K562 (cell line): ENCODE results near the gene SLC38A8. TPM values are rescaled to one million over a fixed set of nuclear protein-coding genes. Genes with fewer than 3 reads are reported as not detected.

Source experiments
- ATAC-seq: fragments of 200-7000 bp; cut with Tn5 transposase; 3 replicates; pipeline ENCODE4 v1.9.1; 2020; ENCODE audit warnings: moderate library complexity
- BruUV-seq: library from RNA; stranded (reverse); fragments of 400-500 nt; replicated peaks from 2 replicates; lab custom pipeline; 2021; lab: Mats Ljungman, UMichigan
- CTCF ChIA-PET: fragments of 300-600 bp; formaldehyde crosslinking; extraction: SDS; loops from one replicate; lab custom pipeline; 2021; ENCODE audit warnings: low intra/inter-chr PET ratio; lab: Yijun Ruan, JAX
- POLR2A ChIA-PET: fragments of 300-600, 350-650 bp; sonication (Branson Sonifier 250); formaldehyde crosslinking; extraction: SDS; loops from one replicate; lab custom pipeline; 2021; ENCODE audit warnings: antibody characterized with exemption, inconsistent platforms; lab: Yijun Ruan, JAX
- DNase-seq, 4 experiments: peaks; one replicate each; pipeline versions ENCODE4 v3.0.0 to v3.0.0-alpha.2; 2011 to 2018; ENCODE audit warnings: low spot score in 3 of 4, mixed read lengths in 3 of 4; ENCODE audit errors: extremely low read depth in 1 of 4
- FAIRE-seq: peaks from 2 replicates; lab custom pipeline; 2011; peaks lifted over from hg19 to GRCh38; lab: Jason Lieb, UNC
- H2AFZ ChIP-seq: 2 replicates; pipeline ENCODE4 v1.6.0; 2011; ENCODE audit warnings: low read depth, low read length, control low read depth, inconsistent platforms
- H3K27ac ChIP-seq: fragments of 200-600 bp; 3 replicates; pipeline ENCODE4 v1.8.0; 2011; ENCODE audit warnings: low read depth, mild to moderate bottlenecking, control low read depth, inconsistent platforms, low read length, moderate library complexity, mixed read lengths; ENCODE audit errors: extremely low read depth
- H3K27me3 ChIP-seq, 2 experiments: fragments of 300-600 bp in 1 of 2; 2 replicates in 1 of 2; 3 replicates in 1 of 2; pipeline versions ENCODE4 v1.6.0 to v1.8.0; 2011; ENCODE audit warnings: inconsistent platforms in 2 of 2, low read length in 2 of 2, mild to moderate bottlenecking in 1 of 2, mixed read lengths in 1 of 2, moderate library complexity in 1 of 2; ENCODE audit not compliant: control insufficient read depth in 2 of 2, insufficient read depth in 2 of 2
- H3K36me3 ChIP-seq: fragments of 300-600 bp; 3 replicates; pipeline ENCODE4 v1.8.0; 2011; ENCODE audit warnings: mild to moderate bottlenecking, low read length, inconsistent platforms; ENCODE audit not compliant: control insufficient read depth, insufficient read depth
- H3K4me1 ChIP-seq, 2 experiments: fragments of 200-600 bp in 1 of 2; replicated peaks in 1 of 2; 2 replicates in 1 of 2; 3 replicates in 1 of 2; pipeline versions ENCODE4 v1.5.1 to v1.8.0; 2011; ENCODE audit warnings: inconsistent platforms in 2 of 2, low read length in 2 of 2, mild to moderate bottlenecking in 1 of 2, mixed read lengths in 1 of 2, moderate library complexity in 1 of 2; ENCODE audit not compliant: control insufficient read depth in 2 of 2, insufficient read depth in 2 of 2
- H3K4me2 ChIP-seq: 2 replicates; pipeline ENCODE4 v1.6.1; 2011; ENCODE audit warnings: low read length, control low read depth, inconsistent platforms, mixed read lengths; ENCODE audit not compliant: insufficient read depth
- H3K4me3 ChIP-seq: fragments of 200-600 bp; sonication (generic), shearing (Covaris generic); 2 replicates; pipeline ENCODE4 v1.5.1; 2016; ENCODE audit warnings: control low read depth, inconsistent platforms
- H3K79me2 ChIP-seq: fragments of 200-600 bp; 3 replicates; pipeline ENCODE4 v1.8.0; 2011; ENCODE audit warnings: low read length, inconsistent platforms; ENCODE audit not compliant: control insufficient read depth, insufficient read depth
- H3K9ac ChIP-seq, 2 experiments: 2 replicates each; pipeline versions ENCODE4 v1.6.0 to v1.6.1; 2011; ENCODE audit warnings: low read depth in 2 of 2, low read length in 2 of 2, control low read depth in 1 of 2, inconsistent platforms in 1 of 2, mild to moderate bottlenecking in 1 of 2, mixed read lengths in 1 of 2; ENCODE audit not compliant: insufficient read depth in 1 of 2
- H3K9me1 ChIP-seq: one replicate; pipeline ENCODE4 v1.6.0; 2011; ENCODE audit warnings: inconsistent platforms, mild to moderate bottlenecking, low read length, moderate library complexity; ENCODE audit not compliant: control insufficient read depth, insufficient read depth
- H3K9me3 ChIP-seq: replicated peaks from 2 replicates; pipeline ENCODE4 v1.5.1; 2011; ENCODE audit warnings: low read depth, low read length, inconsistent platforms; ENCODE audit not compliant: control insufficient read depth, insufficient read depth
- H4K20me1 ChIP-seq: replicated peaks from 2 replicates; pipeline ENCODE4 v1.6.1; 2011; ENCODE audit warnings: low read length, inconsistent platforms, mixed read lengths; ENCODE audit not compliant: control insufficient read depth, insufficient read depth
- HMGN3 ChIP-seq: IDR thresholded peaks from 2 replicates; pipeline ENCODE4 v1.6.1; 2011; ENCODE audit warnings: borderline replicate concordance, low read depth, mild to moderate bottlenecking, mixed read lengths, low read length; ENCODE audit not compliant: insufficient read length; ENCODE audit errors: extremely low read depth
- RB1 ChIP-seq: fragments of 450-650 bp; IDR thresholded peaks from 2 replicates; pipeline ENCODE4 v1.6.1; 2017; ENCODE audit warnings: low read depth, mild to moderate bottlenecking
- ZNF232 ChIP-seq: sonication (generic); formaldehyde crosslinking; IDR thresholded peaks from 2 replicates; pipeline ENCODE4 v1.8.0; 2022; ENCODE audit warnings: mild to moderate bottlenecking, missing genetic modification reagents
- WGBS: fragments of 100-300 bp; shearing (Covaris generic); methylation state at CpG from one replicate; pipeline ENCODE4 v1.1.6; 2016; ENCODE audit warnings: low coverage, mixed read lengths; ENCODE audit not compliant: insufficient coverage; ENCODE audit errors: missing lambda C conversion rate; 5-methylcytosine and 5-hydroxymethylcytosine counted together
- in situ Hi-C: fragments of 300-500 bp; cut with MboI; formaldehyde crosslinking; loops from 4 replicates; pipeline ENCODE4 v1.15.0; 2018; ENCODE audit warnings: inconsistent platforms, mixed read lengths
- intact Hi-C: fragments of 100-400 bp; cut with micrococcal nuclease; formaldehyde crosslinking; loops from 2 replicates; pipeline ENCODE4 v1.14.2; 2022
- polyA plus RNA-seq, 8 experiments: library from polyadenylated mRNA; depleted of rRNA in 4 of 8; stranded (reverse) in 5 of 8; unstranded in 3 of 8; fragments of >200 nt; fragmentation: Nextera tagmentation in 2 of 8; fragmentation: Illumina TruSeq in 1 of 8; extraction: Ambion mirVana in 2 of 8; extraction: Trizol in 1 of 8; gene quantifications; 2 replicates each; pipeline versions ENCODE4 v1.2.1 to v1.2.3, GENCODE V29; 2011 to 2014; ENCODE audit warnings: inconsistent platforms in 1 of 8, missing spikeins in 1 of 8
- total RNA-seq, 7 experiments: library from RNA; depleted of rRNA in 6 of 7; stranded (reverse); fragments of >200 nt in 6 of 7; fragmentation: Illumina TruSeq in 2 of 7; extraction: Trizol in 2 of 7; gene quantifications; 2 replicates each; pipeline versions ENCODE4 v1.2.1 to v1.2.3, GENCODE V29; 2011 to 2021; ENCODE audit warnings: low replicate concordance in 1 of 7
- TF ChIP-seq, protein P1 (sequence below): fragments of 250-450 bp; sonication (Bioruptor Pico); IDR thresholded peaks from 2 replicates; pipeline ENCODE4 v1.4.0; 2020
- TF ChIP-seq, protein P2 (sequence below): fragments of 450-650 bp; formaldehyde crosslinking; IDR thresholded peaks from 2 replicates; pipeline ENCODE4 v1.4.0; 2022; ENCODE audit warnings: missing genetic modification characterization
- TF ChIP-seq, protein P3 (sequence below): fragments of 250-450 bp; sonication (Bioruptor Pico); IDR thresholded peaks from 2 replicates; pipeline ENCODE4 v1.6.1; 2021; ENCODE audit warnings: mild to moderate bottlenecking
- TF ChIP-seq, protein P4 (sequence below): sonication (generic); formaldehyde crosslinking; IDR thresholded peaks from 2 replicates; pipeline ENCODE4 v1.8.0; 2022; ENCODE audit warnings: mild to moderate bottlenecking, missing genetic modification reagents

The SLC38A8 gene
- total and polyA plus RNA-seq, 9 of the 15 experiments (the other 6 are each of a cell fraction or from before 2014, with no cell fraction given), result 0.28 TPM; not detected in 8

DNA sequence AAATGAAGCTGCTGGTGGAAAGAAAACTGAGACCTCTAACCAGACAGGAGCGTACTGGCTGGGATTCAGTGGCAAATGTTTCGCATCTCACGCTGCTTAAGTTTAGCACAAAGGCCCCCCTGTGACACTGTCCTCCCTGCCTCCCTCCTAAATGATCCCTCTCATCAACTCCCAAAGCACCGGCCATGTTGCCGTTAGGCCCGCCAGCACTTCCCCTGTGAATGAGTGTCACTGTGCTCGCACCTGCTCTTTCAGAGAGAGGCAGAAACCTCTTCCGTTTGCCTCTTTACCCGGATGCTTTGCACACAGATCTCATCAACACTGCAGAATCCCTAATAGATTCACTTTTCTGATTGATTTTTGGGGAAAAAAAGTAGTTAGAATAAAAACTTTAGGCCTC, 47.6 kb upstream of the SLC38A8 start (continued):
- TF ChIP-seq, protein P1, sequence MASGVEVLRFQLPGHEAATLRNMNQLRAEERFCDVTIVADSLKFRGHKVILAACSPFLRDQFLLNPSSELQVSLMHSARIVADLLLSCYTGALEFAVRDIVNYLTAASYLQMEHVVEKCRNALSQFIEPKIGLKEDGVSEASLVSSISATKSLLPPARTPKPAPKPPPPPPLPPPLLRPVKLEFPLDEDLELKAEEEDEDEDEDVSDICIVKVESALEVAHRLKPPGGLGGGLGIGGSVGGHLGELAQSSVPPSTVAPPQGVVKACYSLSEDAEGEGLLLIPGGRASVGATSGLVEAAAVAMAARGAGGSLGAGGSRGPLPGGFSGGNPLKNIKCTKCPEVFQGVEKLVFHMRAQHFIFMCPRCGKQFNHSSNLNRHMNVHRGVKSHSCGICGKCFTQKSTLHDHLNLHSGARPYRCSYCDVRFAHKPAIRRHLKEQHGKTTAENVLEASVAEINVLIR, result no peak
- no peak for TF ChIP-seq ZNF232 (CRISPR knock-in tag)
- no peak for TF ChIP-seq HMGN3
- TF ChIP-seq, protein P2, sequence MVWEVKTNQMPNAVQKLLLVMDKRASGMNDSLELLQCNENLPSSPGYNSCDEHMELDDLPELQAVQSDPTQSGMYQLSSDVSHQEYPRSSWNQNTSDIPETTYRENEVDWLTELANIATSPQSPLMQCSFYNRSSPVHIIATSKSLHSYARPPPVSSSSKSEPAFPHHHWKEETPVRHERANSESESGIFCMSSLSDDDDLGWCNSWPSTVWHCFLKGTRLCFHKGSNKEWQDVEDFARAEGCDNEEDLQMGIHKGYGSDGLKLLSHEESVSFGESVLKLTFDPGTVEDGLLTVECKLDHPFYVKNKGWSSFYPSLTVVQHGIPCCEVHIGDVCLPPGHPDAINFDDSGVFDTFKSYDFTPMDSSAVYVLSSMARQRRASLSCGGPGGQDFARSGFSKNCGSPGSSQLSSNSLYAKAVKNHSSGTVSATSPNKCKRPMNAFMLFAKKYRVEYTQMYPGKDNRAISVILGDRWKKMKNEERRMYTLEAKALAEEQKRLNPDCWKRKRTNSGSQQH (CRISPR knock-in tag), result no peak
- TF ChIP-seq RB1, result no peak
- TF ChIP-seq, all 486 proteins: peak for 0

DNA sequence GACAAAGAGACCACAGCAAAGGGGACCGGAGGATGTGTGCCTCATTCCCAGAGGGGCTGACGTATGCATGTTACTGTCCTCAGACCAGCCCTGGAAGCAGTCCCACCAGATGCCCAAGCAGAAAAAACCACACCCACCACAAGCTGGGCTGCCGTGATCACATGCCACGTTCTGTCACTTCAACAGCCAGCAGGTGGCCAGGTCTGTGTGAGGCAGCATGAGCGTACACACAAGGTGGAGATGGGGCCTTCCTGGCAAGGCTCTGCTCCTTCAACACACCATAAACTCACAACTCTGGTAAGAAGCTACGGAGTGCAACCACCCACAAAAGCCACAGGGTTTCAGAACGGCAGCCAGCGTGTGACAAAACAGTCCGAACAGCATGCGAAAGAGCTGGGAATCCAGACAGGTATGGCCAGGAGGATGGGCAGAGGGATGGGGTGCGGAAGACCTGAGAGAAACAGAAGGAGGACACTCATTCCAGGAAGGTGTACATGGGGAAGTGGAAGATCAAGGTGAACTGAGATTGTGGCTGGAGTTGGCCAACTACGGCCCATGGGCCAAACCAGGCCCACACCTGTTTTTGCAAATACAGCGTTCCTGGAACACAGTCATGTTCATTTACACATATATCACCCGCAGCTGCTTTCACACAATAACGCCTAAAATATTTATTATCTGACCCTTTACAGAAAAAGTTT, 46.2 kb upstream of the SLC38A8 start:
- Histone ChIP-seq H3K36me3 (peaks cover 92% of the 10 kb centered on the region), H3K9me3 (no peaks in the 10 kb centered on the region), H3K4me3 (no peak overlapping the region), H3K9ac (no peak overlapping the region), H3K4me1 (peaks cover 0 to 3% of the 10 kb centered on the region in 2 experiments; a peak in 2 of 5 replicates), H3K79me2 (no peaks in the 10 kb centered on the region), H2AFZ (no peak overlapping the region), H4K20me1 (no peaks in the 10 kb centered on the region), H3K27me3 (no peaks in the 10 kb centered on the region), H3K9me1 (no peaks in the 10 kb centered on the region), H3K4me2 (no peak overlapping the region), H3K27ac (no peak overlapping the region)
- ATAC-seq, result peak; percentile 35; the same call in 2 of the 3 replicates
- intact Hi-C loops (loop anchor here (10.0 kb wide), 1 partner anchor 396 kb away; no protein-coding TSS in a partner anchor), in situ Hi-C loops (no loop called here)
- BruUV-seq, result no TSS peak
- ChIA-PET POLR2A (interaction anchor here (0.9 to 1.7 kb wide), 3 partner anchors 17 to 405 kb away, joined by 3 to 6 read pairs (median 4); no protein-coding TSS in a partner anchor), CTCF (interaction anchor here (0.8 to 1.0 kb wide), 3 partner anchors 56 to 396 kb away, joined by 3 read pairs; partner anchors contain the start of genes DNAAF1 and HSDL1)
- WGBS, result 87% methylated on average over 15 of the region's 15 CpGs
- no peak for DNase-seq
- FAIRE-seq, result no peak
- TF ChIP-seq, protein P3, sequence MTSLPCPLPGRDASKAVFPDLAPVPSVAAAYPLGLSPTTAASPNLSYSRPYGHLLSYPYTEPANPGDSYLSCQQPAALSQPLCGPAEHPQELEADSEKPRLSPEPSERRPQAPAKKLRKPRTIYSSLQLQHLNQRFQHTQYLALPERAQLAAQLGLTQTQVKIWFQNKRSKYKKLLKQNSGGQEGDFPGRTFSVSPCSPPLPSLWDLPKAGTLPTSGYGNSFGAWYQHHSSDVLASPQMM (CRISPR knock-in tag), result no peak
- TF ChIP-seq, protein P4, sequence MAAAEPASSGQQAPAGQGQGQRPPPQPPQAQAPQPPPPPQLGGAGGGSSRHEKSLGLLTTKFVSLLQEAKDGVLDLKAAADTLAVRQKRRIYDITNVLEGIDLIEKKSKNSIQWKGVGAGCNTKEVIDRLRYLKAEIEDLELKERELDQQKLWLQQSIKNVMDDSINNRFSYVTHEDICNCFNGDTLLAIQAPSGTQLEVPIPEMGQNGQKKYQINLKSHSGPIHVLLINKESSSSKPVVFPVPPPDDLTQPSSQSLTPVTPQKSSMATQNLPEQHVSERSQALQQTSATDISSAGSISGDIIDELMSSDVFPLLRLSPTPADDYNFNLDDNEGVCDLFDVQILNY, result no peak
